ENCODE data around the gene HOXA4.

The HOXA4 gene

DNA sequence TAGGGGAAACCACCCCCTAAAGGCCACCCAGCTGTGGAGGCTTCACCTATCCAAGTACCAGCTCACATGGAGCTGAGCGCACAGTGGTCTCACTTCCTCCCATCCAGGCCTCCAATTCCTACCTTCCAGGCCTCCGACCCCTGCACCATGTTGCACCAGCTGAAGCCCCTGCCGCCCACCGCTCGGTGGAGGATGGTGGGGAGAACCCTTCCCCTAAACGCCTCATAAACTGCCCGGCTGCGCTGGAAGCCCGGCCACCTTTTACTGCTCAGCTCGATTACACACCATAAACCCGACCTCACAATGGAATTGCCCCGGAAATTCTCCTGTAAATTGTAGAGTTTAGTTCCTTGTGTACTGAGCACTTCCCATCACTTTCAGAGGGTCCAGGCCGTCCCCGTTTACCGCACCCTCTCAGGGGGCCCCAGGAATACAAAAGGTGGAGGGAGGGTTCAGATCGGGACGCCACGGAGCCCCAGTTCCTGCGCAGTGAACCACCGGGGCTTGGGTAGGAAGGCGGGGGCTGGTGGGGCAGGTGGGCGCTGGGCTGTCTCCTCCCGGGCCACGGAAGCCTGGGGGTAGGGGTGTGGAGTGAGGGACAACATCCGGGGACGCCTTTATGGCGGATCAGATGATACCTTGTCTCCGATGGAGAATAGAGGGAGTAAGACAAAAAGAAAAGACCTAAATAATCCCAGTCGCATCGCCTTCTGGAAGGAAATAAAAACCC is 27.3 kb upstream of the HOXA4 start:
- DNase-seq = peak; percentile 42

DNA sequence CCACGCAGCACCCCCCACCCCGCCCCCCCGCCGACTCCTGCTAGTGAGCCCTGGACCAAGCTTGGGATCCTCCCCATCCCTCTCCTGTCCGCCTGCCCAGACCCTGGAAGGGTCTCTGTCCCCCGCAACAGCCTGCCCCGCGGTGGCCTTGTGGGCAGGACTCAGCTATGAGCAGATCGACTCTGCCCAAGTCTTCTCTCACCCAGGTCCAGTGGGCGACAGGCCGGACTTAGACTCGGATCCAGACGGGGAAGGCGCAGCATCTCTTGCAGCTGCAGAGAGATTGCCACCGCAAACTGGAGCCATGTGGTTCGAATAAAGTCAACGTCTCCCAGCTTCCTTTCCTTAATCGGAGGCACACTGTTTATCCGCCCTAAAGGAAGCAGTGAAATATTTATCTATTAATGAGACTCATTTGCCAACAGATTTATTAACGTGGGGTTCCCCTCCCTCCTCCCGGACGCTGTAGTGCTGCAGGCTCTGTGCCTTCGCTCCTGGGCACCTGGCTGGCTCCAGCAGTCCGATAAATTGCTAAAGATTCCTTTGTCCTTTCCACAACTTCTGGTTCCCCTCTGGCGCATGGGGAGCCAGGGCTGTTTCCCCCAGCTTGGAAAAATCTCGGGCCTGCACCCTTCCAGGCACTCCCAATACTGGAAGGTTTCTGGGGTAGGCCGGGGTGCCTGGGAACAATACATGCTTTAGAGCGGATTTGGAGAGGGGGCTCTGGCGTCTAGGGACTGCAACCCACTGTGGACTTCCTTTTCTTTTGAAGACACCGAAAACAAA is 26.6 kb upstream of the HOXA4 start:
- DNase-seq = peak; percentile 43

DNA sequence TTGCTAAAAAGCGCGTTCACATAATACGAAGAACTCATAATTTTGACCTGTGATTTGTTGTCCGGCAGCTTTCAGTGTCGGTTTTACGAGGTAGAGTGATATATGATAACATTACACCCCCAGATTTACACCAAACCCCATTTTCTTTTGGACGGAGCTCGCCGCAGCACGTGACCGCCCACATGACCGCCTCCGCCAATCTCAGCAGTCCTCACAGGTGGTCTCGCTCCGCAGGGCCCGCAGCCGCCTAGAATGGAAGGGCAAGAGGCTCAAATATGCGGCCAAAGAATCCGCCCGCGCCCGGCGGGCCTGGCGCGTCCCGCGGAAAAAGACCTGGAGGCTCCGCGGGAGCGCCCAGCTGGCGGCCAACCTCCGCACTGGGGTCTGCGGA is 25.9 kb upstream of the HOXA4 start, which contains the start of gene HOXA7:
Gene HOXA7, minus strand, starts transcription at position 168 of the 391 bp plus-strand sequence. Its CDS starts 130 bp downstream, at position 38.
- DNase-seq = peak; percentile 94

DNA sequence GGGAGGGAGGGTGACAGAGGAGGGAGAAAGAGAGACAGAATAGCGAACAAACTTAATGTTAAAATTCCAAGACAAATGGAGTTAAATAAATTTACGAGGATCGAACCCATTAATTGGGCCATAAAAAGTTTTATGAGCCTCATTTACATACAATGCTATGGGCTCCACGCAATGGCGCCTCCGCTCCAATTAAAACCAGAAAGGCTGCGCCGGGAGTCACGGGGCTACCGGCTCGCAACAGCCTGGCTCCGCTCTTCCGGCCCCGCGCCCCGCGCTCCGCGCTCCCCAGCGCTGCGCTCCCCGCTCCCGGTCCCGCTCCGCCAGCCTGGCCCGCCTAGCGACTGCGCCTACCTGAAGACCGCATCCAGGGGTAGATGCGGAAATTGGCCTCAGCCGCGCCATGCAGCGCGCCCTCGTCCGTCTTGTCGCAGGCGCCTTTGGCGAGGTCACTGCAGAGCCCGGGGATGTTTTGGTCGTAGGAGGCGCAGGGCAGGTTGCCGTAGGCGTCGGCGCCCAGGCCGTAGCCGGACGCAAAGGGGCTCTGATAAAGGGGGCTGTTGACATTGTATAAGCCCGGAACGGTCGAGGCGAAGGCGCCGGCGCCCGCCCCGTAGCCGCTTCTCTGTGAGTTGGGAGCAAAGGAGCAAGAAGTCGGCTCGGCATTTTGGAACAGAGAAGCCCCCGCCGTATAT is 25.4 kb upstream of the HOXA4 start:
- no peak for DNase-seq

DNA sequence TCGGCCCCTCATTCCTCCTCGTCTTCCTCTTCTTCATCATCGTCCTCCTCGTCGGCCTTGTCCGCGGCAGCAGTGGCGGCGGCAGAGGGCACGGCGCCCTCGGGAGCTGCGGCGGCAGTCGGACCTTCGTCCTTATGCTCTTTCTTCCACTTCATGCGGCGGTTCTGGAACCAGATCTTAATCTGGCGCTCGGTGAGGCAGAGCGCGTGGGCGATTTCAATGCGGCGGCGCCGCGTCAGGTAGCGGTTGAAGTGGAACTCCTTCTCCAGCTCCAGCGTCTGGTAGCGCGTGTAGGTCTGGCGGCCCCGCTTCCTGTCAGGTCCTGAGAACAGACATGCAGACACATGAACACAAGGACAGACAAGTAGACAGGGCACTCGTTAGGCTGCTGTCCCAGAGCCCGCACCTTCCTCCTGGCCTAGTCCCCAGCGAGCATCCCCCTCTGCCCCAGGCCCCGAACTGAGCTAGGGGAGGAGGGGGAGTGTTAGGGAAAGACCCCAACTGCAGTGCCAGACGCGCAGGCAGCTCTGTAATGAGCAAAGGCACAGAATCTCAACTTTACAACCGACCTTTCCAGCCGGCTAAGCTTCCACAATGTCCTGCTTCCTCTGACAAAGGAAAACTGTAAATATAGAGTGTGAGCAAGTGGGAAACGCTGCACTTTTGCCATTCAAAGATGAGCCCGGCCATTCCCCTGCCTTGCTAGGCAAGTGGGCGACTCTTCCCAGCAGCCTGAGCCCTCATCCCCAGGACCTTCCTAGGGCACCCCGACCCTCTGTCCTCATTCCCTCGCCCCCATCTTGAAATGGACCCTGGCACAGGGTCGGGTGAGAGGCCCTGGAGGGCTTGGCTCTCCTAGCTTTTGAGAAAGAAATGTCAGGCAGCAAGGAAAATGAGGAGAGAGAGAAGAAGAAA is 24.6 kb upstream of the HOXA4 start:
- peak; percentile 68 for DNase-seq

DNA sequence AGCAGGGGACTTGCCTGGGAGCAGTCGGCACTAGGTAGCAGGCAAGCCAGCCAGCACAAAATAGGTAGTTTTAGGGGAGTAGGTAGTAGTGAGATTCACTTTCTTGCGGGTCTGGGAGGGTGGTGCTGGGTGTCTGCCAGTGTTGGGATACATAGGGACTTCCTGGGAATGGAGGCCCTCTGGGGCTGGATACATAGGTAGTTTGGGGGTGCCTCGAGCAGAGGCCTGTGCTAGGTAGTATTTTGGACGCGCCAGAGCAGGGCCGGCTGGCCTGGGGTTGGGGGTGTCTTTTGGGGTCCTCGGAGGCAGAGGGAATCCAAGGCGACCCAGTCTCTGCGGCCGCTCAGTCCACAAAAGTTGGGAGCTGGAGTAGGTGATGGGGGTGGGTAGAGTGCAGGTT is 23.8 kb upstream of the HOXA4 start:
- DNase-seq = peak; percentile 44

DNA sequence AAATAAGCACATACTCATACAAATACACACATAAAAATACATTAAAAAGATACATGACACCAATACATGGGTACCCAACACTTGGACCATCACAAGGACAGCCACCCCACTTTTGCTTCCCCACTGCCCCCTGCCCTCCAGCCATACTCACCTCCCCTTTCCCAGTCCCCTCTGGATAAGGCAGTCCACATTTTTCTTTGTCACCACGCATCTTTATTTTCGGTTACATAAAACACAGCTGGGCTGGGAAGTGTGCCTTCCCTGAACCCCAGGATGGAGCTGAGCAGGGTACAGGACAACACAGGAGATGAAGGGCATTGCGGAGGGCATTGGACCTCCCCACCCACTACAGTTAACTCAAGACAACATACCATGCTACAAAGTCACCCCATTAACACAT is 23.0 kb upstream of the HOXA4 start:
- DNase-seq = peak; percentile 42

DNA sequence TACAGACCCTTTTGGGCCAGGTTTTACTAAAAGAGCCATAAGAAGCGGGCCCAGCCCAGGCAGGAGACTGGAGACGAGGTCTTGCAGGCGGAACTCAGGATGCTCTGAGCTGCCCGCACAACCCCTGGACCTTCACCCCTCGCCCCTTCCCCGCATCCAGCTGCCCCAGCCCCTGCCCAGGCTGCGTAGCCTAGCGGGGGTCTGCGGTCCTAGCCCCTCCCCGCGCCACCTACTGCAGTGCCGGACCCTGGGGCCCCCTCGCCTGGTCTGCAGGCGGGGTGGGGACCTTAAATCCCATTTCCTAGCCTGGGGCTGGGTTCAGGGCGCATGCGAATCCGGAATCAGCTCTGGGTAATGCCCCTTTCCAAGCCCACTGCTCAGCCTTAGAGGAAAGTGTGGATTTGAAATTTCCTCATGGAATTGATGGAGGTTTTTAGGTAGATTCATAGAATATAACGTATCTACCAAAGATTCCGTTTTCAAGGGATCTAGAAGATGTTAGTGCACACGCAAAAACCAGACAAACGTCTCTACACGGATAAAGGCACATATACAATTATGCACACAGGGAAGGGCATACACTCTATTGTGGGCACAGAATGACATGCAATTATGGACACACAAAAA is 22.4 kb upstream of the HOXA4 start:
- DNase-seq = no peak

DNA sequence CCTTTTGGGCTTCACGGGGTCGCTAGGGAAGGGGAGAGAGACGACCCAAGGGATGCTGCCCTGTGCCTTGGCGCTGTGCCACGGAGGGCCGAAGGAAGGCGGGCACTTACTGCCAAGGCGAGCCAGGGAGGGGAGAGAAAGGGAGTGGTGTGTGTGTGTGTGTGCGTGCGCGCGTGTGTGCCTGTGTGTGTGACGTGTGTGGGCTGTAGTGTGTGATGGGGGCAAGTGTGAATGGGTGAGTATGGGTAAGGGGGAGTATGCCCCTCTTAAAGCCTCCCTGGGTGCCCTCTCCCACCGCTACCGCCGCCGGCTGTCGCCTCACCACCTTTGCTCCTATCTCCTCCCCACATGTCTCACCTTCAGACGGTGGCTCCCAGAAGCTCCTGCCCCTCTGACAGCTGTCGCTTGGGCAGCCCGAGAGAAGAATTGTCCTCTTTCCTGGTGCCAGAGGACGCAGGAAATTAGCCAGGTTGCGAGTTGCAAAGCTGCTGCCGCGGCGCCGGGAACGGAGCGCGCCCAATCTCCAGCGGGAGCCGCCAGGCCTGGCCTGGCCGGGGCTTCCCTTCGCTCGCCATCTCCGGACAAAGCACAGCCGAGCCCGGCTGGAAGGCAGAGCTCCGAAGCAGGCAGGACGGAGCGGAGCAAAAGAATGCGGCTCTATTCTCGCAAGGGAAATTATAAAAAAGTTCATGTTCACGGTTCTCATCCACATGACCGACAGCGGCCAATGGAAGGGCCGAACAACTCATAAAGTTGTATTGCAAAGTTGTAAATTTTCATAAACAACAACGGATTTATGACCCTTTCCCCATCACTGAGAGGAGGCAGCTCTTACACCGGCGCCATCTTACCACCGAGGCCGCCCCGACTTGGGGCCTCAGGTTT is 21.6 kb upstream of the HOXA4 start, which contains the start of gene HOXA3:
Gene HOXA3, minus strand, starts transcription at position 653 of the 885 bp plus-strand sequence. CDS start 41,943 bp downstream, outside the sequence.
- peak; percentile 82 for DNase-seq

DNA sequence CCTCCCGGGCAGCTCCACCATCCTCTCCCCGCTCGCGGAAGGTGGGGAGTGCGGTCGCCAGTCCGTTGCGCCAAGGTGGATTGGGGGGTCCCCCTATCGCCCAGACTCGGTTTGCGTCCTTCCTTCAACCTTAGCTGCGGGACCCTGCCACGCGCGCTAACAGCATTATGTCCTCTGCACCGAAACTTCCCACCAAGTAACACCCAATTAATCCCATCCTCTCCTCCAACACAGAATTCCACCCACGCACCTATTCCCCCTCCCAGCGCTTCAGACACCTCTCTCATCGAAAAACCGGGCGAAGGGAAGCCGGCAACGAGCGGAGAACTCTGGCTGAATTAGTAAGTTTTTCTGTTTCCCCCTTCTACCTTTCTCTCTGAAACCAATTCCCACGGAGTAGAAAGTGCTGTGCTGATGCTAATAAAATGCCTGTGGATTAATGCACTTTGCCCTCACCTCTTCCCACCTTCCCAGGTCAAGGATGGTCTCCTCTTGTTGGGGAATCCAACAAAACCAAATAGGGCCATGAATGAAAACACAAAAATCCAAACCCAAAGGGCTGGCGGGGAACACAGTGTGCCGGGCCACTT is 20.9 kb upstream of the HOXA4 start:
- DNase-seq = peak; percentile 81

DNA sequence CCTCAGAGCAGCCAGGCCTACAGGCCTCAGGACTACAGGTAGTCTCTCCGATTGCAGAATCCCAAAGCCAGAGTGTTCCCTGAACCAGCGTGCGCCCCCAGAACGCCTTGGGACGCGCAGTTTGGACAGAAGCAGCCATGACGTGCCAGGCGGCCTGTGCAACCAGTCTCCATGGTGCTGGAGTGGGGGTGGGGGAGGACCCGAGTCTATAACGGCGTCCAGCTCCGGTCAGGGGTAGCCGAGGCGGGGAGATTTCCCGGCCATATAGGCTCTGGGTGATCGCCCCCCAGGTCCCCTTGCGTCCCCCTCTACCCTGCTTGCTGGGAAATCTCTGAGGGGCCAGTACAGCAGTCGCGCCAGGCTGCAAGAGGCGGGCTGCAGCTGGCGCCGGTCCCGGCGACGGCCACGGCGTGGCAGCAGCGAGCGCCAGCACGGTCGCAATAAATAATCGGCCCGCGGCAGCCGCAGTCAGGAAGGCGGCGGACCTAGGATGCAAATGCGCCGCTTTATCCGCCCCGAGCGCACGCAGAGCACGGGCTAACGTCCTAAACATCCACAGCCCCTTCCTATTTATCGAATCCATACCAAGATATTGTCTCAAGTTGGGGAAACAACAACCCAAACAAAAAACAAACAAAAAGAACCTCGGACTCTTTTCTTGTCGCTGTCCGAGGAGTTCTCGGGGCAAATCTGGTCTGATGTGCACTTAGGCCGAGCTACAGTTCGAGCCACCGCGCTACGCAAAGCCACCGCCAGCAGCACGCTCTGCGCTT is 20.2 kb upstream of the HOXA4 start:
- peak; percentile 92 for DNase-seq

DNA sequence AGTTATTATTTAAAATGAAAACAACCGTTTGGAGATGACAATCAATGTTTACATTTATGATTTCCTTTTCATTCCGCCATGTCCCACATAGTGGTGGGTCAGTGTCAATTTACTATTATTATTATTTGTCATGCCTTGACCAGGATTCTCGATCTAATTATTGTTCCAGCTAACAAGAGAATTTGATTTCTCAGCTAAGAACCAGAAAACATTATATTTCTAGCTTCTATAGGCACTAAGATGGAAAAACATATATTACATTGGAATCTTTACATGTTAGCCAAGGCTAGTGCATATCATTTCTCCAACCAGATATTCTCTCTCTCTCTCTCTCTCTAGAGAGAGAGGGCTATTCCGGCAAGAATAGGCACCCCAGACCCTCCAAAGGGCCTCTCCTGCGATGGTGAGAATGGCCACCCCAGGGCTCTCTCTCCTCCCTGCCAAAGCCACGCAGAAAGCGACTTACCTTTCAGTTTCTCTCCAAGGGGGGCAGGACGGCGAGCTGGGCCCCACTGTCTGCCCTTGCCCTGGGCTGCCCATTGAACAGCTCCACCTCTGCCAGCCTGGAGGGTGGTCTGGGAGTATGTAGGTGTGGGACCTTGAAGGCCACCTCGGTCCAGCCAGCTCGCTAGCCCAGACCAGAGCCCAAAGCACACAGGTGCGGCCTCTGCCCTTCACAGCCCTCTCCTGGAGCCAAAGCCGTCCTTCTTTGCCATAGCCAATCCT is 19.4 kb upstream of the HOXA4 start:
- DNase-seq = no peak

DNA sequence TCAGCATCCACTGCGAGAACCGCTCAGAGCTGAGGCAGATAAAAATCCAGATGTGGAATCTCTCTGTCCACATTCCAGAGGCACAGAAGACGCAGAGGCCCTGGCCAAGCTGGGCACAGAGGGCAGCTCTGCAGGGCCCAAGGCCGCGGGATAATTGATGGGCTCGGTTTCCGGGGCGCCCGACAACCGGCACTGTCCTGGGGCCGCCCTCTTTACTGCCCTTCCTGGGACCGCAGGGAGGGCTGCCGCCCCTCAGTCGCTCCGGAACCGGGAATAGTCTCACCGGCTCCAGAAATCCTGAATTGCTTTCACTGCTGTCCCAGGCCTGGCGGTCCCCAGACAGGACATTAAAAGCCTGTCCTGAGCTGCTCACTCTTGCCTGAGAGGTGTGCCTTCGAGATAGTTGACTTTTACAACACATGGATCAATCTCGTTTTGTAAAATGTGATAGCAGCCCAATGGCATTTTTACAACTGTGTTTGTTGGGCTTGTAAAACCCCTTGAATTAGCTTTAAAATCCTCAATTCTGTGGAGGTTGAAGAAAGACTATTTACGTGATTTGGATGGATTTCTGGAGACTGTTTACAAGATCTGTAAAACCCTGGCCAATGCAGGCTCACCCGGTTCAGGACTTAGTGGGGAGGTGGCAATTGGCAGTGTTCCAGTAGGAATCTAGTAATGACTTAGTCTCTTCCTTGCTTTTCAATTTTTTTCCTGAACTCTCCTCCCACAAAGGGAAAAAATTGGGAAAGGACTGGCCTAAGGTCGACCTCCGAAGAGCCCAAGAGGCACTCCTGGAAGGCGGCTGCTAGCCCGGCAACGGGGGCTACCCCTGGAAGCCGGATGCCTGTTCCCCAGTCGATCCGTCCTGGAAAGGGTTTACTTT is 18.4 kb upstream of the HOXA4 start:
- peak; percentile 59 for DNase-seq

DNA sequence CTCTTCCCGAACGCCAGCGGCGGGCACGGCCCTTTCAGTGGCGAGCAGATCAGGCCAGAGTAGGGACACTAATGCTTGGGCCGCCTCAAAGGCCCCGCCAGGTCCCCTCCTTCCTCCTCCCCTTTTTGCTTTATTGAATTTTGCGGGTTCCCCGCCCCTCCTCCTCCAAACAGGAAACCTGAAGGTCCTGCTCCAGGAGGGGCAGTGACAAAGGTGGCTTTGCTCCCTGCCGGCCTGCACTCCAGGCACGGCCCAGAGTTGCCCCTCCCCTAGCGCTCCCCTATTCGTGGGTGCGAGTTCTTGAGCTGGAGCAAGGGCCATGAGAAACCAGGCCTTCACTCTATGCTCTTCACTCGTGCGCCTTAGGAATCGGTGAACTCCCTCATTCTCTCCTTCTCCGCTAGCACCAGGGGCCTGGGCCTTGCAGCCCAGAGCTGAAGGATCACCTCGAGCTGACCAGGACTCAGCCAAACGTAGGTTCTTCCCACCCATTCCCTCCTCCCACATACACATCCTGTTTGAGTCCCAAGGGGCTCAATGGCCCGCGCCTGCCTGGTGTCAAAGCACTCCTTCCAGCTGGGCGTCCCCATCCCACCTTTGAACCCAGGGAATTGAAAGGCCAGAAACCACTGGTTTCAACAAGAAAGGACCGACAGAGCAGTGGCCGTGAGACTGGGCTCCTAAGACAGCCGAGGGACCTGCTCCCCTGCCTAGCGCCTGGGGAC is 17.6 kb upstream of the HOXA4 start:
- peak; percentile 69 for DNase-seq

DNA sequence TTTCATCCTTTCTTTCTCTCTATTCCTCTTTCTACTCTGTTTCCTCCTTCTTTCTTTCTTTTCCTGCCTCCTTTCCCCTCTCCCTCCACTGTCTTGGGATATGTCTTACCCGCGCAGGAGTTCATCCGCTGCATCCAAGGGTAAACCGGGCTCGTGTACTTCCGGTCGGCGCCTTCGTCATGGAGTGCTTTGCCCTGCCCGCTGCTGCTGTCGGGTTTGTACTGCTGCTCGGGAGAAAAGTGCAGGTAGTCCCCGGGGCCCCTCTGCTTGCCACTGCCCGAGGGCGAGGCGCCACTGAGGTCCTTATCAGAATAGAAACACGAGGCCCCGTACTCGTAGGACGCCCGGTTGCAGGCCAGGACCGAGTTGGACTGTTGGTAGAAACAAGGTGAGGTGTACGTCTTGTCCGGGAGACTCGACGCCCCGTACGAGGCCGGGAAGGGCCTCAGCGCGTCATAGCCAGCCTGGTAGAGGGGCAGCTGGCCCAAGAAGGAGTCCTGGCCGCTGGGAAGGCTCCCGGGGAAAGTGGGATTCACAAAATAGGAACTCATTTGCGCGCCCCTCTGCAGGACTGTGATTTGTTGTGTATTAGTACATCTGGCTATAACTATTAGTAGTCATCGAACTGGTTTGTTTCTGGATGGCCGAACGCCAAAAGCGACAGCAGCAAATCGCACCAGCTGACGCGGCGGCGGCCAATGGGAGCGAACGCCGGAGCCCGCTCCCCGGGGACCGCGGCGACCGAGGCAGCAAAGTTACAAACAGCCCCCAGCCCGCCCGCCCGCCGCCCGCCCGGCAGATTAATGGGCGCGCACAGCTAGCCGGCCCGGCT is 16.9 kb upstream of the HOXA4 start, which contains the start of gene HOXA6:
Gene HOXA6, minus strand, starts transcription at position 576 of the 832 bp plus-strand sequence. Its CDS starts 25 bp downstream, at position 551.
- DNase-seq = peak; percentile 75

Data from right forelimb (tissue), 1 donor.